MG63 (cell line): Measurements from ENCODE around the gene IGF2BP2. TPM values are rescaled to one million over a fixed set of nuclear protein-coding genes. Genes with fewer than 3 reads are reported as not detected.

Experiments
- total RNA-seq: library from RNA; depleted of rRNA; stranded (reverse); fragments of >200 nt; shearing (Covaris generic); gene quantifications from 2 replicates; pipeline ENCODE4 v1.2.3, GENCODE V29; 2014; ENCODE audit warnings: low replicate concordance; rRNA removed

The IGF2BP2 gene
- total RNA-seq, 1 experiment from 2014 or later = 49.3 TPM

Other genes starting within 250 kb of the IGF2BP2 start
- gene SENP2, start 238.7 kb downstream of the IGF2BP2 start, total RNA-seq = 30.5 and 103 TPM in 2 replicates
- gene TRA2B, start 113.0 kb upstream of the IGF2BP2 start, total RNA-seq = 158 and 271 TPM in 2 replicates